SU-DHL-6 (cell line): ENCODE data around the gene DUSP19.

Experiments
- H2AFZ ChIP-seq: fragments of 200-600 bp; sonication (generic); 2 replicates; pipeline ENCODE4 v1.6.1; 2014; ENCODE audit warnings: low read depth, mild to moderate bottlenecking, moderate library complexity, mixed read lengths, antibody characterized with exemption, low read length; ENCODE audit not compliant: severe bottlenecking
- H3F3A ChIP-seq: fragments of 200-600 bp; shearing (Covaris generic); 2 replicates; pipeline ENCODE4 v1.6.0; 2016; ENCODE audit warnings: antibody characterized with exemption, mild to moderate bottlenecking; ENCODE audit not compliant: insufficient read depth
- H3K27ac ChIP-seq: fragments of 200-600 bp; sonication (generic); 2 replicates; pipeline ENCODE4 v1.5.1; 2016; ENCODE audit warnings: low read depth, mild to moderate bottlenecking, low read length, moderate library complexity, mixed read lengths
- H3K27me3 ChIP-seq: fragments of 200-600 bp; sonication (generic), shearing (Covaris generic); 2 replicates; pipeline ENCODE4 v1.6.0; 2014; ENCODE audit warnings: mild to moderate bottlenecking, low read length
- H3K36me3 ChIP-seq: fragments of 200-600 bp; sonication (generic); 2 replicates; pipeline ENCODE4 v1.6.1; 2014; ENCODE audit warnings: mild to moderate bottlenecking, low read length, mixed read lengths
- H3K4me2 ChIP-seq: fragments of 300-600, 200-600 bp; shearing (Covaris generic), sonication (generic); 2 replicates; pipeline ENCODE4 v1.6.0; 2014; ENCODE audit warnings: low read length, low read depth, mild to moderate bottlenecking; ENCODE audit not compliant: poor library complexity, severe bottlenecking
- H3K4me3 ChIP-seq: fragments of 200-600 bp; sonication (generic); 2 replicates; pipeline ENCODE4 v1.5.1; 2014; ENCODE audit warnings: antibody characterized with exemption, low read length, mild to moderate bottlenecking, mixed read lengths; ENCODE audit not compliant: insufficient read depth, poor library complexity, severe bottlenecking
- H3K79me2 ChIP-seq: fragments of 200-600 bp; sonication (generic); 2 replicates; pipeline ENCODE4 v1.6.1; 2014; ENCODE audit warnings: mild to moderate bottlenecking, low read length, moderate library complexity; ENCODE audit not compliant: insufficient read depth
- H3K9ac ChIP-seq: fragments of 200-600 bp; sonication (generic); 2 replicates; pipeline ENCODE4 v1.7.0; 2014; ENCODE audit warnings: mild to moderate bottlenecking, low read length
- H3K9me2 ChIP-seq: fragments of 200-600 bp; sonication (generic); replicated peaks from 2 replicates; pipeline ENCODE4 v1.6.1; 2014; ENCODE audit warnings: low read length; ENCODE audit not compliant: insufficient read depth
- H3K9me3 ChIP-seq: fragments of 200-600 bp; sonication (generic); 2 replicates; pipeline ENCODE4 v1.6.1; 2014; ENCODE audit warnings: low read length, mixed read lengths; ENCODE audit not compliant: insufficient read depth
- H4K20me1 ChIP-seq: fragments of 200-600 bp; sonication (generic); 2 replicates; pipeline ENCODE4 v1.6.1; 2014; ENCODE audit warnings: low read depth, mild to moderate bottlenecking, antibody characterized with exemption, low read length, moderate library complexity, mixed read lengths
- CTCF ChIP-seq: fragments of 200-600 bp; sonication (generic); IDR thresholded peaks from one replicate; pipeline ENCODE4 v1.5.1; 2017; ENCODE audit warnings: antibody characterized with exemption, mild to moderate bottlenecking, low read length, moderate library complexity; ENCODE audit not compliant: insufficient read depth, poor library complexity, severe bottlenecking
- EZH2phosphoT487 ChIP-seq: fragments of 200-600 bp; sonication (generic), shearing (Covaris generic); conservative IDR thresholded peaks from 2 replicates; pipeline ENCODE4 v1.6.1; 2018; ENCODE audit warnings: mild to moderate bottlenecking, antibody characterized with exemption, low read length, moderate library complexity, mixed read lengths

Gene DUSP19

GRCh38 chr2:183088061-183088460 is 9.5 kb downstream of the DUSP19 start:
- Histone ChIP-seq H3K36me3 (no peaks in the 10 kb centered on the region), H3K9me2 (no peaks in the 10 kb centered on the region), H3K4me2 (no peak overlapping the region), H3K4me3 (no peak overlapping the region), H3K27ac (no peak overlapping the region), H3F3A (no peaks in the 10 kb centered on the region), H4K20me1 (no peaks in the 10 kb centered on the region), H3K9me3 (no peaks in the 10 kb centered on the region), H3K79me2 (no peaks in the 10 kb centered on the region), H3K9ac (no peak overlapping the region), H2AFZ (no peak overlapping the region), H3K27me3 (no peaks in the 10 kb centered on the region)
- TF ChIP-seq CTCF (no peak), EZH2phosphoT487 (no peak)

- no peaks in the 10 kb centered on the region for H3K79me2 ChIP-seq
- no peak overlapping the region for H3K27ac ChIP-seq
- H3K4me2 ChIP-seq: no peak overlapping the region
- TF ChIP-seq CTCF (no peak), EZH2phosphoT487 (no peak)
- no peak overlapping the region for H3K9ac ChIP-seq
- H3K36me3 ChIP-seq: no peaks in the 10 kb centered on the region
- H2AFZ ChIP-seq: no peak overlapping the region
- H3K4me3 ChIP-seq: no peak overlapping the region
- no peaks in the 10 kb centered on the region for H3F3A ChIP-seq
- H3K27me3 ChIP-seq: no peaks in the 10 kb centered on the region
- H3K9me3 ChIP-seq: no peaks in the 10 kb centered on the region
- no peaks in the 10 kb centered on the region for H3K9me2 ChIP-seq
- H4K20me1 ChIP-seq: no peaks in the 10 kb centered on the region
These were observed 10.8 kb downstream of the DUSP19 start for GRCh38 chr2:183089192-183089851.

- Histone ChIP-seq H3K9me3 (no peaks in the 10 kb centered on the region), H2AFZ (no peak overlapping the region), H3K9ac (no peak overlapping the region), H4K20me1 (no peaks in the 10 kb centered on the region), H3K9me2 (no peaks in the 10 kb centered on the region), H3F3A (no peaks in the 10 kb centered on the region), H3K36me3 (no peaks in the 10 kb centered on the region), H3K4me3 (no peak overlapping the region), H3K27ac (no peak overlapping the region), H3K27me3 (no peaks in the 10 kb centered on the region), H3K4me2 (no peak overlapping the region), H3K79me2 (no peaks in the 10 kb centered on the region)
- no peak for TF ChIP-seq CTCF
- TF ChIP-seq EZH2phosphoT487: no peak
These were observed 12.9 kb downstream of the DUSP19 start for GRCh38 chr2:183091318-183091953.
